PC-9 (cell line): ENCODE data around the gene PPWD1. TPM values are rescaled to one million over a fixed set of nuclear protein-coding genes. Genes with fewer than 3 reads are reported as not detected.
"Not testable (repeated sequence)": the region's sequence is repeated elsewhere in the genome, so short reads cannot be mapped to it uniquely, and the experiment has no call there.

Source experiments
- BruUV-seq: library from RNA; stranded (reverse); fragments of 400-500 nt; replicated peaks from 2 replicates; lab custom pipeline; 2021; lab: Mats Ljungman, UMichigan
- CTCF ChIA-PET: fragments of 300-600 bp; sonication (Branson Sonifier 250); formaldehyde crosslinking; loops from one replicate; lab custom pipeline; 2022; ENCODE audit warnings: antibody characterized with exemption; lab: Charles Lee
- POLR2A ChIA-PET: fragments of 300-600 bp; sonication (Branson Sonifier 250); formaldehyde crosslinking; loops from one replicate; lab custom pipeline; 2022; ENCODE audit warnings: antibody characterized with exemption; ENCODE audit not compliant: unreplicated experiment; lab: Charles Lee
- DNase-seq, 2 experiments: peaks; one replicate each; pipeline versions ENCODE4 v3.0.0 to v3.0.0-alpha.2; 2015 to 2022; ENCODE audit warnings: mixed read lengths in 1 of 2
- H2AFZ ChIP-seq: fragments of 200-600 bp; sonication (generic); 2 replicates; pipeline ENCODE4 v1.8.1; 2017; ENCODE audit warnings: antibody characterized with exemption
- H3F3A ChIP-seq: fragments of 200-600 bp; sonication (generic); 2 replicates; pipeline ENCODE4 v1.8.1; 2017; ENCODE audit warnings: antibody characterized with exemption, mild to moderate bottlenecking, low read depth; ENCODE audit not compliant: insufficient read depth
- H3K27ac ChIP-seq: fragments of 200-600 bp; sonication (generic); 2 replicates; pipeline ENCODE4 v1.6.1; 2016; ENCODE audit warnings: mixed run types
- H3K27me3 ChIP-seq: fragments of 200-600 bp; sonication (generic); 2 replicates; pipeline ENCODE4 v1.6.1; 2016; ENCODE audit warnings: low read depth, mixed run types; ENCODE audit not compliant: insufficient read depth
- H3K36me3 ChIP-seq: fragments of 200-600 bp; sonication (generic); 2 replicates; pipeline ENCODE4 v1.6.1; 2016; ENCODE audit warnings: low read depth, mixed run types
- H3K4me1 ChIP-seq: fragments of 200-600 bp; sonication (generic); replicated peaks from 2 replicates; pipeline ENCODE4 v1.6.1; 2016; ENCODE audit warnings: mixed run types; ENCODE audit not compliant: insufficient read depth
- H3K4me2 ChIP-seq: fragments of 200-600 bp; sonication (generic); 2 replicates; pipeline ENCODE4 v1.6.1; 2017; ENCODE audit warnings: mixed run types
- H3K4me3 ChIP-seq: fragments of 200-600 bp; sonication (generic); 2 replicates; pipeline ENCODE4 v1.6.1; 2016; ENCODE audit warnings: mixed run types
- H3K79me2 ChIP-seq: fragments of 200-600 bp; sonication (generic); 2 replicates; pipeline ENCODE4 v1.6.1; 2017; ENCODE audit warnings: low read depth, mixed run types
- H3K9me2 ChIP-seq: fragments of 200-600 bp; sonication (generic); 2 replicates; pipeline ENCODE4 v1.8.1; 2017; ENCODE audit warnings: mild to moderate bottlenecking; ENCODE audit not compliant: insufficient read depth
- H3K9me3 ChIP-seq: fragments of 200-600 bp; sonication (generic); 2 replicates; pipeline ENCODE4 v1.8.1; 2016; ENCODE audit warnings: low read depth; ENCODE audit not compliant: insufficient read depth
- H4K20me1 ChIP-seq: fragments of 200-600 bp; sonication (generic); 2 replicates; pipeline ENCODE4 v1.8.1; 2017; ENCODE audit not compliant: insufficient read depth
- EZH2 ChIP-seq: fragments of 200-600 bp; sonication (generic); IDR thresholded peaks from 2 replicates; pipeline ENCODE4 v1.8.0; 2017; ENCODE audit warnings: antibody characterized with exemption, low read depth
- intact Hi-C: fragments of 100-400 bp; cut with micrococcal nuclease; formaldehyde crosslinking; loops from one replicate; pipeline ENCODE4 v1.10.0; 2022; ENCODE audit not compliant: unreplicated experiment
- total RNA-seq: library from RNA; stranded (reverse); gene quantifications from 2 replicates; pipeline ENCODE4 v1.2.3, GENCODE V29; 2021
- TF ChIP-seq, protein P1 (sequence below): fragments of 200-600 bp; sonication (generic); conservative IDR thresholded peaks from 2 replicates; pipeline ENCODE4 v1.6.1; 2017; ENCODE audit warnings: mixed run types, antibody characterized with exemption, mild to moderate bottlenecking, moderate library complexity

The PPWD1 gene
- total RNA-seq, 1 experiment from 2014 or later: 38.9 TPM

DNA sequence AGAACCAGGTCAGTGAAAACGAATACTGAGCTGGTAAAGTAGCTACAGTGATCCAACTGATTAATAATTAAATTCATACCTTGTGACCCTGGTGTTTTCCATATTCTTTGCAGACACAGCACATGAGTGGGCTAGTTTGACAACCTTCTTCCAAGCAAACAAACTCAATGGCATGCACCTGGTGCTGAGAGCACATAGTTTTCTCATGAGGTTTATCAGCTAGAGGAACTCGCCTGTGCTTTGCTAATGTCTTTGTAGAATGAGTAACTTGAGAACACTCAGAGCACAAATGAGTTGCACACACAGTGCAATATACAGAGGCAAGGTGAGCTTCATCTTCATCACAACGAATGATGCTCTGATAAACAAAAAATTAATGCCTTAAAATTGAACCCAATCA, 48.4 kb downstream of the PPWD1 start:
- no TSS peak for BruUV-seq
- H3K36me3 ChIP-seq: peaks cover 30% of the 10 kb centered on the region
- H3K4me3 ChIP-seq: no peak overlapping the region
- no peak overlapping the region for H3K4me2 ChIP-seq
- H3F3A ChIP-seq: peaks cover 9% of the 10 kb centered on the region
- 0 out of 2 replicates have a peak, but pooled peaks cover 5% of the 10 kb centered on the region for H4K20me1 ChIP-seq
- ChIA-PET CTCF (no interaction called here), POLR2A (interaction anchor here (0.6 to 0.7 kb wide), 2 partner anchors 122 to 251 kb away, joined by 4 to 7 read pairs; no protein-coding TSS in a partner anchor)
- H3K9me3 ChIP-seq: no peaks in the 10 kb centered on the region
- TF ChIP-seq, protein P1, sequence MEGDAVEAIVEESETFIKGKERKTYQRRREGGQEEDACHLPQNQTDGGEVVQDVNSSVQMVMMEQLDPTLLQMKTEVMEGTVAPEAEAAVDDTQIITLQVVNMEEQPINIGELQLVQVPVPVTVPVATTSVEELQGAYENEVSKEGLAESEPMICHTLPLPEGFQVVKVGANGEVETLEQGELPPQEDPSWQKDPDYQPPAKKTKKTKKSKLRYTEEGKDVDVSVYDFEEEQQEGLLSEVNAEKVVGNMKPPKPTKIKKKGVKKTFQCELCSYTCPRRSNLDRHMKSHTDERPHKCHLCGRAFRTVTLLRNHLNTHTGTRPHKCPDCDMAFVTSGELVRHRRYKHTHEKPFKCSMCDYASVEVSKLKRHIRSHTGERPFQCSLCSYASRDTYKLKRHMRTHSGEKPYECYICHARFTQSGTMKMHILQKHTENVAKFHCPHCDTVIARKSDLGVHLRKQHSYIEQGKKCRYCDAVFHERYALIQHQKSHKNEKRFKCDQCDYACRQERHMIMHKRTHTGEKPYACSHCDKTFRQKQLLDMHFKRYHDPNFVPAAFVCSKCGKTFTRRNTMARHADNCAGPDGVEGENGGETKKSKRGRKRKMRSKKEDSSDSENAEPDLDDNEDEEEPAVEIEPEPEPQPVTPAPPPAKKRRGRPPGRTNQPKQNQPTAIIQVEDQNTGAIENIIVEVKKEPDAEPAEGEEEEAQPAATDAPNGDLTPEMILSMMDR: no peak
- no peak for TF ChIP-seq EZH2
- intact Hi-C loops: no loop called here
- no peaks in the 10 kb centered on the region for H3K79me2 ChIP-seq
- no peaks in the 10 kb centered on the region for H3K9me2 ChIP-seq
- no peak overlapping the region for H3K27ac ChIP-seq
- DNase-seq: peak; percentile 19 to 85
- no peaks in the 10 kb centered on the region for H3K27me3 ChIP-seq
- H2AFZ ChIP-seq: no peak overlapping the region
- peaks cover 9% of the 10 kb centered on the region; the same call in 1 of the 2 replicates for H3K4me1 ChIP-seq

DNA sequence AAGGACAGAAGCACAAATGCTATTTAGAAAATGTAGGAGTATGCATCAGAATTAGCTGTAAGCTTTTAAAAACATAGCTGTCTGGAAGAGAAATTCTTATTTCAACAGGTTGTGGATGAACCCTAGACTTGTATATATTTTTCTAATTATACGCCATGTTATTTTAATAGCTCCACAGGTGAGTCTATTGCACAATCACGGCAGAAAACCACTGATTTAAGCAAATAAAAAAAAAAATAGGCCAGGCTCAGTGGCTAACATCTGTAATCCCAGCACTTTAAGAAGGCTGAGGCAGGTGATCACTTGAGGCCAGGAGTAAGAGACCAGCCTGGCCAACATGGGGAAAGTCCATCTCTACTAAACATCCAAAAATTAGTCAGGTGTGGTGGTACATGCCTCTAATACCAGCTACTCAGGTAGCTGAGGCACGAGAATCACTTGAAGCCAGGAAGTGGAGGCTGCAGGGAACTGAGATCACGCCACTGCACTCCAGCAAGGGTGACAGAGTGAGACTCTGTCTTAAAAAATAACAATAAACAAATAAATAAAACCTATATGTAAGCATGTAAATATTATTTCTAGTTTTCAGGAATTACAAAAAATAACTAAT, 49.3 kb downstream of the PPWD1 start:
- no peak overlapping the region for H3K4me2 ChIP-seq
- CTCF ChIA-PET: no interaction called here
- no TSS peak for BruUV-seq

DNA sequence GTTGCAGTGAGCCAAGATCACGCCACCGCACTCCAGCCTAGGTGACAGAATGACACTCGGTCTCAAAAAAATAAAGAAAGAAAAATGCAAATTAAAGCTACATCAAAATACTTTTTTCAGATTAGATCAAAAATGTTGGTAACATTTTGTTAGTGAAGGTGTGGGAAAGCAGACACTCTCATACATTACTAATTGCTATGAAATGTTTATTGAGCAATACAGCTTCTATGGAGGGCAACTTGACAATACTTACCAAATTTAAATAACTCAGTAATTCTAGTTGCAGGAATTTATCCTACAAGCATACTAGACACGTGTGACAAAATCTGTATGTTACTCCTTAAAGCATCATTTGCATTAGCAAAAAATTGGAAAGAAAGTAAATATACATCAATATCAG, 56.9 kb downstream of the PPWD1 start:
- peak in 1 of 2 experiments; percentile 42 for DNase-seq
- BruUV-seq: no TSS peak
- Histone ChIP-seq H3K4me3 (no peak overlapping the region), H3K4me1 (peaks cover 12% of the 10 kb centered on the region), H3F3A (no peaks in the 10 kb centered on the region), H3K9me2 (no peaks in the 10 kb centered on the region), H4K20me1 (peaks cover 14% of the 10 kb centered on the region; the same call in 1 of the 2 replicates), H2AFZ (no peak overlapping the region), H3K27ac (no peak overlapping the region), H3K36me3 (peaks cover 10% of the 10 kb centered on the region; the same call in 1 of the 2 replicates), H3K79me2 (peaks cover 57% of the 10 kb centered on the region), H3K27me3 (no peaks in the 10 kb centered on the region), H3K4me2 (no peak overlapping the region), H3K9me3 (no peaks in the 10 kb centered on the region)
- intact Hi-C loops: no loop called here
- ChIA-PET CTCF (interaction anchor here (0.7 kb wide), 1 partner anchor 686 kb away, joined by 3 read pairs; no protein-coding TSS in a partner anchor), POLR2A (interaction anchor here (0.7 kb wide), 1 partner anchor 12 kb away, joined by 4 read pairs; no protein-coding TSS in a partner anchor)
- TF ChIP-seq EZH2: no peak
- TF ChIP-seq, protein P1: no peak

More for the DNA sequence above, 49.3 kb downstream of the PPWD1 start:
- Histone ChIP-seq H3K27me3 (no peaks in the 10 kb centered on the region), H3K79me2 (no peaks in the 10 kb centered on the region; the same call in 1 of the 2 replicates), H2AFZ (no peak overlapping the region), H3K4me3 (no peak overlapping the region), H3K9me2 (no peaks in the 10 kb centered on the region), H3F3A (peaks cover 9% of the 10 kb centered on the region), H3K36me3 (peaks cover 36% of the 10 kb centered on the region), H3K9me3 (no peaks in the 10 kb centered on the region), H3K4me1 (peaks cover 9% of the 10 kb centered on the region; the same call in 1 of the 2 replicates), H3K27ac (0 out of 2 replicates have a peak overlapping the region, but pooled peaks have one; percentile 16), H4K20me1 (0 out of 2 replicates have a peak, but pooled peaks cover 5% of the 10 kb centered on the region)
- intact Hi-C loops: no loop called here
- POLR2A ChIA-PET: interaction anchor here (0.6 kb wide), 2 partner anchors 121 to 314 kb away, joined by 3 to 4 read pairs; no protein-coding TSS in a partner anchor
- no peak for DNase-seq
- TF ChIP-seq EZH2: no peak
- TF ChIP-seq, protein P1: no peak

DNA sequence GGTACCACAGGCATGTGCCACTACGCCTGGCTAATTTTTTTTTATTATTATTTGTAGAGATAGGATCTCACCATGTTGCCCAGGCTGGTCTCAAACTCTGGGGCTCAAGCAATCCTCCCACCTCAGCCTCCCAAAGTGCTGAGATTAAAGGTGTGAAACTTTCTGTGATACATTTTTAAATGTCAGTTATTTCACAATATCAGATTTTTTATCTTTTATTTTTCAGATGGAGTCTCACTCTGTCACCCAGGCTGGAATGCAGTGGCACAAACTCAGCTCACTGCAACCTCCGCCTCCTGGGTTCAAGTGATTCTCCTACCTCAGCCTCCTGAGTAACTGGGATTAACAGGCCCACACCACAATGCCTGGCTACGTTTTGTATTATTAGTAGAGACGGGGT, 58.9 kb downstream of the PPWD1 start:
- H3K27me3 ChIP-seq, H3K9me2 ChIP-seq, H3K9me3 ChIP-seq, POLR2A ChIA-PET, BruUV-seq, intact Hi-C loops, DNase-seq, H2AFZ ChIP-seq, H3K27ac ChIP-seq, H3K4me3 ChIP-seq, H4K20me1 ChIP-seq, H3K36me3 ChIP-seq, CTCF ChIA-PET, H3F3A ChIP-seq: not testable (repeated sequence)
- Histone ChIP-seq H3K4me2 (peak overlapping the region; percentile 86), H3K79me2 (peaks cover 77% of the 10 kb centered on the region), H3K4me1 (peaks cover 22% of the 10 kb centered on the region)
